HG02885 (cell line): ENCODE results near the gene ZNF571.

Experiments
- ATAC-seq: cut with Tn5 transposase; IDR thresholded peaks from one replicate; pipeline ENCODE4 v1.9.1; 2021; ENCODE audit warnings: mild to moderate bottlenecking; ENCODE audit not compliant: unreplicated experiment, poor library complexity

ZNF571 gene

DNA sequence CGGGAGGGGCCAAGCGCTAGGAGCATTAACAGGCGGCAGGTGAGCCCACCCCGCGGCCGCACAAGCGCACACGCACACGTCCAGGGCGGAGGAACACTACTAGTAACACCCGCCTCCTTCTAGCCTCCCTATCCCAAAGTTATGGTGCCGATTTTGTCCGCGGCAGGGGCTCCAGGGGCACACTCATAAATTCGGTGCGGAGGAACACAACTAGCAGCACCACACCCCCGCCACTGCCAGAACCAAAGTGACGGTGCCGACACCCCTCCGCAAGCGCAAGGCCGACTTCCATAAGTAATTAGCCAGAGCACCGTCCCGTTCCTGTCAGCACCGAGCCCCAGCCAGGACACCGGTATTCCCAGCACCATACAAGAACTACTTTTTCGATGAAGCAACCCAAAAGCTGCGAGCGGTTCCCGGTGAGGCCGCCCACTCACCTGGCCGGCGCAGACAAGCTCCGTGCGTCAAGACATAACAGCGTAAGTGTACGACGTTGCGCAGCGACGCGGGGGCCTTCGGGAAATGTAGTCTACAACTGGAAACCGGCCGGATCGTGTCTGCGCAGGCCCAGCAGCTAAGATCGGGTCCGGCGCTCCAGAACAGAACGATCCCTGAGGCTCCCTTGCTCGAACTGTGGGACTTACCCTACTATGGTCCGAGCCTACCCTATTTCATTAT, at the start of gene ZNF571, which contains the start of gene ZNF540:
Gene ZNF571 (minus strand): TSS at position 489 of the 678 bp plus-strand sequence. CDS start 8,116 bp downstream, outside the sequence.
Gene ZNF540 (plus strand): TSS at position 573 of the 678 bp plus-strand sequence. CDS start 3,572 bp downstream, outside the sequence.
- ATAC-seq = peak; percentile 99

DNA sequence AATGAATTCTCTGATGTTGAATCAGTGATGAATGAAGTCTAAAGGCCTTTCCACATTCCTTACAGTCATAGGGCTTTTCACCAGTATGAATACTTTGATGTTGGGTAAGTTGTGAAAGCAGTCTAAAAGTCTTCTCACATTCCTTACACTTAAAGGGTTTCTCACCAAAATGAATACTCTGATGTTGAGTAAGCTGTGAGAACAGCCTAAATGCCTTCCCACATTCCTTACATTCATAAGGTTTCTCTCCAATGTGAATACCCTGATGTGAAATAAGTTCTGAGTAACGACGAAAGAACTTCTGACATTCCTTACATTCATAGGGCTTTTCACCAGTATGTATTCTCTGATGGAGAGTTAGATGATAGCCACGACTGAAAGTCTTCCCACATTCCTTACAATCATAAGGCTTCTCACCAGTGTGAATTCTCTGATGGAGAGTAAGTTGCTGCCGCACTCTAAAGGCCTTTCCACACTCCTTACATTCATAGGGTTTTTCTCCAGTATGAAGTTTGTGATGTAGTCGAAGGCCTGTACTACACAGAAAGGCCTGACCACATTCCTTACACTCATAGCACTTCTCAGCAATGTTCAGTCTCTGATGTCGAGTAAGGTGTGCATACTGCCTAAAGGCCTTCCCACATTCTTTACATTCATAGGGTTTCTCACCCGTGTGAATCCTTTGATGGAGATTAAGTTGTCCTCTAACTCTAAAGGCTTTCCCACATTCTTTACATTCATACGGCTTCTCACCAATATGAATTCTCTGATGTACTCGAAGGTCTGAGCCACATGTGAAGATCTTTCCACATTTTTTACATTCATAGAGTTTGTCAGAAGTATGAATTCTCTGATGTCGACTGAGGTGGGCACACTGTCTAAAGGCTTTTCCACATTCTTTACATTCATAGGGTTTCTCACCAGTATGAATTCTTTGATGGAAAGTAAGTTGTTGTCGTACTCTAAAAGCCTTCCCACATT, 40.8 kb upstream of the ZNF571 start:
- no peak for ATAC-seq

DNA sequence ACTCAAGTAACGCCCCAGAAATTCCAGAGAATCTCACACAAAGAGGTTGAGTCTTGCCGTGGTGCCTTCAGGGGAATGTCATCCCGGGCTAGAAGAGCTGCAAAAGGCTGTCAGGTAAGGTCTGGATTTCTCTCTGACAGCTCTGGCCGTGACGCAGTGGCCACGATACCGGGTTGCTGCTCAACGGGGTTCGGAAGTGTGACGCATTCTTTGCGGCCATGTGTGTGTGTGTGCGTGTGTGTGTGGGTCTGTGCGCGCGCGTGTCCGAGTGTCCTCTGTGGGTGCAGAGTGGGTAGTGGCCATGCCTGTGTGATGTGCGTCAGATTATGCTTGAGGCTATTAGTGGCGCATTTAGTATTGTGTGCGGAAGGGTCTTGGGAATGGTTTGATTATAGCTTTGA, 390 bp upstream of the ZNF571 start:
- peak; percentile 20 for ATAC-seq

DNA sequence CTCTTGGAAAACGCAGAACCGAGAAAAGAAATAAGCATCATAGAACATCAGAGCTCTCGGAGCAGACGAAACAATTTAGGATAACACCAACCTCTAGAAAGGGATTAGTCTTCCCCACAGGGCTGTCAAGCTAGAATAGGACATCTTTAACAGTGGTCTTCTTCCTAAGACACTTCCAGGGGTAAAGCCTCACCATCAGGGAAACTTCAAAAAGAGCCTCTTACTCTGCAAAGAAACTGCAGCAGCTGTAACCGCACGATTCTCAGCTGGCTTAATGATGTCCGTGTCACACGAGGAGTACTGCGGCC, 642 bp downstream of the ZNF571 start:
- ATAC-seq = no peak

DNA sequence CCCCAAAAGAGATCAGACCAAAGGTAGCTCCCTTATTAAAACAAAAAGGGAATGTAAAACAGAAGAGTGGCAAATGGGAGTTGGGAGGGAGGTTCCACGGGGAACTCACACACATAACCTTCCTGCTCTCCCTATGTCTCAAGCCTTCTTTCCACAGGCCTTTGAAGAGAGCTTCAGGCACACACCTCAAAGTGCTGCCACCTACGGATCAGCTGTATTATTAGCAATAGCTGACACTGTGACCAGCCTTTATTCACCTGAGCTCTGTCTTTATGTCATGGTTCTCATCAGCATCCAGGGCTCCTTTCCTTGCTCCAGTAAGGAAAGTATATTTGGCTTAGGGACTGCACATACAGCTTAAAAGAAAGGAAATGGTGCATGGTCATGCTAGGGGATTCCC, 11.3 kb downstream of the ZNF571 start:
- no peak for ATAC-seq

DNA sequence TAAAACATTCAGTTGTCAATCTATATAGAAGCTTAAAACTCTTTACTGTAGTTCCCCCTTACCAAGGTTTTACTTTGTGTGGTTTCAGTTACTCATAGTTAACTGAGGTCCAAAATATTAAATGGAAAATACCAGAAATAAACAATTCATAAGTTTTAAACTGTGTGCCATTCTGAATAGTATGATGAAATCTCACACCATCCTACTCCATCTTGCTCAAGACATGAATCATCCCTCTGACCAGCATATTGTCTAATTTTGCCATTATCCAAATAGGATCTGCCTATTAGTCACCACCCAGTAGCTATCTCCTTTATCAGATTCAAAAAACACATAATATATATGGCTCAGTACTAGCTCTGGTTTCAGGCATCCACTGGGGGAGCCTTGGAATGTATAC, 22.4 kb downstream of the ZNF571 start:
- no peak for ATAC-seq

DNA sequence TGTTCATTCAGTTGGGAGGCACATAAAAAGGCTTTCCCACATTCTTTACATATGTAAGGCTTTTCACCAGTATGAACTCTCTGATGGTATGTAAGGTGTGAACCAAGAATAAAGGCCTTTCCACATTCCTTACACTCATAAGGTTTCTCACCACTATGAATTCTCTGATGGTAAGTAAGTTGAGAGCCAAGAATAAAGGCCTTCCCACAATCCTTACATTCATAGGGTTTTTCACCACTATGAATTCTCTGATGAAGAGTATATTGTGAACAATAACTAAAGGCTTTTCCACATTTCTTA, 29.3 kb downstream of the ZNF571 start:
- no peak for ATAC-seq

DNA sequence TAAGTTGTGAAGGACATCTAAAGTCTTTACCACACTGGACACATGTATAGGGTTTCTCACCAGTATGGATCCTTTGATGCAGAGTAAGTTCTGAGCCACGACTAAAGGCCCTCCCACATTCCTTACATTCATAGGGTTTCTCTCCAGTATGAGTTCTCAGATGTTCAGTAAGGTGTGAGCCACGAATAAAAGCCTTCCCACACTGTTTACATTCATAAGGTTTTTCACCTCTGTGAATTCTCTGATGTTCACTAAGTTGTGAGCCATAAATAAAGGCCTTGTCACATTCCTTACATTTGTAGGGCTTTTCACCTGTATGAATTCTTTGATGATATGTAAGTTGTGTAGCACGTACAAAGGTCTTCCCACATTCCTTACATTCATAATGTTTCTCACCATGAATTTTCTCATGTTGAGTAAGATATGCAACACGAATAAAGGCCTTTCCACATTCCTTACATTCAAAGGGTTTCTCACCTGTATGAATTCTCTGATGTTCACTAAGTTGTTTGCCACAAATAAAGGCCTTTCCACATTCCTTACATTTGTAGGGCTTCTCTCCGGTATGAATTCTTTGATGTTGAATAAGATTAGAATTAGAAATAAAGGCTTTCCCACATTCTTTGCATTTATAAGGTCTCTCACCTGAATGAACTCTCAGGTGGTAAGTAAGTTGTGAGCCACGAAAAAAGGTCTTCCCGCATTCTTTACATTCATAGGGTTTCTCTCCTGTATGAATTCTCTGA, 29.8 kb downstream of the ZNF571 start:
- no peak for ATAC-seq

DNA sequence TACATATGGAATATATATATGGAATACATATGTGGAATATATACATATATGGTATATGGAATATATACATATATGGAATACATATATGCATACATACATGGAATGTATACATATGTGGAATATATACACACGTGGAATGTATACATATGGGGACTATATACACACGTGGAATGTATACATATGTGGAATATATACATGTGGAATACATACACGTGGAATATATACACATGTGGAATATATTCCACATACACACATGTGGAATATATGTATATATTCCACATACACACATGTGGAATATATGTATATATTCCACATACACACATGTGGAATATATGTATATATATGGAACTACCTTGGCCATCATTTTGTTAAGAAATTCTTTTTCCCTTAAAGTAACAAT, 31.1 kb downstream of the ZNF571 start:
- ATAC-seq = no peak

DNA sequence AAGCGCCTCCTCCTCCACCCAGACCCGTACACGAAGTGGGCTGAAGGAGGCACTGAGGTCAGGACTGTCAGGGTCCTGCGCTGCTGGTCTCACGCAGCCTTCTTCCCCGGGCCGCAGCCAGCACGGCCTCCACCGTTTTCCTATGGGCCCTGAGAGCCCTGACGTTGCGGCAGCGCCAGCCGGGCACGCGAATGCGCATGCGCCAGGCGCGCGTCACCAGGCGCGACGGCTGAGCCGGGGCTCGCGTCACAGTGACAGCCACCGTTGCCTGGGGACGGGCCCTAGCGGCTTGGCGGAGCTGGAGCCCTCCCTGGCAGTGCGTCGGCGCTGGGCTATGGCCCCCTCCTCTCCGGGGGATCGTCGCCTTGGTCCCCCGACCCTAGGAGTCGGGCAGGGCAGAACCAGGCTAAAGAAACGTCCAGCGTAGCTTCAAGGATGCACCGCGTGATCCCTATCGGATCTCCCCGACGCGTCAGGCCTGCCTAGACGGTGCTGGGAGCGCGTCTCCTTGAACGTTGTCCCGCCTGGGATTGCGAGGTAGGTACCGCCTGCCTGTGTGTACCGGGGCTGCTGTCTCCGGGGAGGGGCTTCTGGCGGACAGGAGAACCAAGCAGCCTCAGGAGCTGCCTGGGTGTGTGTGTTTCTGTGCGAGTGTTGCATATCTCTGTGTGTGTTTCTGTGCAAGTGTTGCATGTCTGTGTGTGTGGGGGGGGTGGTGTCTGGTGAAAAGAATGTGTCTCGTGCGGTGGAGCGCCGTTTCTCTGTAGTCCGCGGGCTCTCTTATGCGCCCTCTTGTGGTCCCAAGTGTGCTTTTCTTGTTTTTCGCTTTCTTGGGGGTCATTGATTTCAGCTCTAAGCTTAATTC, 43.2 kb downstream of the ZNF571 start:
- no peak for ATAC-seq

DNA sequence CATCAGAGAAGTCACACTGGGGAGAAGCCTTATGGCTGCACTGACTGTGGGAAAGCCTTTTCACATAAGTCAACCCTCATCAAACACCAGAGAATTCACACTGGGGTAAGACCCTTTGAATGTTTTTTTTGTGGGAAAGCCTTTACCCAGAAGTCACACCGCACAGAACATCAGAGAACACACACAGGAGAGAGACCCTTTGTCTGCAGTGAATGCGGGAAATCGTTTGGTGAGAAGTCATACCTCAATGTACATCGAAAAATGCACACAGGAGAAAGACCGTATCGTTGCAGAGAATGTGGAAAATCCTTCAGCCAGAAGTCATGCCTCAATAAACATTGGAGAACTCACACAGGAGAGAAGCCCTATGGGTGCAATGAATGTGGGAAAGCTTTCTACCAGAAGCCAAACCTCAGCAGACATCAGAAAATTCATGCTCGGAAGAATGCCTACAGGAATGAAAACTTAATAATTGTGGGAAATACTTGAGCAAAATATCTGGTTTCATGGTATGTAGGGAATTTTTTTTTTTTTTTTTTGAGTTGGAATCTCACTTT, 57.1 kb downstream of the ZNF571 start:
- no peak for ATAC-seq

DNA sequence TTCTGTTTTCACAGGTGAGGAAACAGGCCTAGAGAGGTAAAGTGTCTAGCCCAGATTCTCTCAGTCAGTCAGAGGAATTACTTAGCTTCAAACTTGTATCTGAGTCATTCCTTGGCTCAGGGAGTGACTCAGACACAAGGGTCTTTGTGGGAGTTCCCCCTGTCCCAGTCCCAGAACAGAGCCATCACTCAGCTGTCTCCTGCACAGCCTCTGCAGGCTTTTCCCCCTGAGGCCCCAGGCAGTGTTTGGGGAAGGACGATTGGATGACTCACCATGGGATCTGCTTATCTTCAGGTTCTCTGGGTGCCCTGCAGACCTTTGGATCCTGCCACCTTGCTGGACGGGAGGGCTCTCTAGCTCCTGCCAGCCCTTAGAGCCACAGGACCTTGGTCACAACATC, 74.7 kb downstream of the ZNF571 start:
- no peak for ATAC-seq
